ENCODE results near the gene DAPL1.
"Not testable (repeated sequence)": the region's sequence is repeated elsewhere in the genome, so short reads cannot be mapped to it uniquely, and the experiment has no call there.

Gene DAPL1

DNA sequence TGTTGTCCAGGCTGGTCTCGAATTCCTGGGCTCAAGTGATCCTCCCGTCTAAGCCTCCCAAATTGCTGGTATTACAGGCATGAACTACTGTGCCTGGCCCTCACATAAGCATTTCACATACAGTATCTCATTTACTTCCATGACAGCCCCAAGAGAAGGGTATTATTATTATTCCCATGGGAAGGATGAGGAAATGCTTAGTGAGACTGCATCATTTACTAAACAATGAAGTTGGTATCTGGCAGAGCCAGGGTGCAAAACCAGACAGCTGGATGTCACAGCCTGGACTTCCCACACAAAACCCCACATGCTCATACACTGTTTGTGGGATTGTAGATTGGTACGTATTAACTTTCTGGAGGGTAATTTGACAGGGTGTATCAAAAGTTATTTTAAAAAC lies 29.9 kb downstream of the DAPL1 start:
- no peak for DNase-seq

DNA sequence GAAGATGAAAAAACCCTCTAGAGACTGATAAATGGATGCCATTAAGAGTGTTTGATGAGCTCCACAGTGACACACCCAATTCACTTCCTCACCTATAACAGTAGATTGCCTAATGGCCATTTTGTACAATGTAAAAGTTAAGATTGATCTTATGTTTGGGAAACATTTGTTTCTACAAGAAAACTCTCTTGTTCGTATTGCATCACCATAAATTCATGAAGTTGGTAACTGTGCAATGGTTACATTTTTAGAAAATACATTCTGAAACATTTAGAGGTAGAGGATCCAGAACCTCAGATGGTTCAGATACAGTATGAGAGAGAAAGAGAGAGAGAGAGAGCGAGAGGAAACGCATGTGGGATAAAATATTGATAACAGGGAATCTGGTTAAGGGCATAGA lies 31.8 kb downstream of the DAPL1 start:
- DNase-seq = no peak

DNA sequence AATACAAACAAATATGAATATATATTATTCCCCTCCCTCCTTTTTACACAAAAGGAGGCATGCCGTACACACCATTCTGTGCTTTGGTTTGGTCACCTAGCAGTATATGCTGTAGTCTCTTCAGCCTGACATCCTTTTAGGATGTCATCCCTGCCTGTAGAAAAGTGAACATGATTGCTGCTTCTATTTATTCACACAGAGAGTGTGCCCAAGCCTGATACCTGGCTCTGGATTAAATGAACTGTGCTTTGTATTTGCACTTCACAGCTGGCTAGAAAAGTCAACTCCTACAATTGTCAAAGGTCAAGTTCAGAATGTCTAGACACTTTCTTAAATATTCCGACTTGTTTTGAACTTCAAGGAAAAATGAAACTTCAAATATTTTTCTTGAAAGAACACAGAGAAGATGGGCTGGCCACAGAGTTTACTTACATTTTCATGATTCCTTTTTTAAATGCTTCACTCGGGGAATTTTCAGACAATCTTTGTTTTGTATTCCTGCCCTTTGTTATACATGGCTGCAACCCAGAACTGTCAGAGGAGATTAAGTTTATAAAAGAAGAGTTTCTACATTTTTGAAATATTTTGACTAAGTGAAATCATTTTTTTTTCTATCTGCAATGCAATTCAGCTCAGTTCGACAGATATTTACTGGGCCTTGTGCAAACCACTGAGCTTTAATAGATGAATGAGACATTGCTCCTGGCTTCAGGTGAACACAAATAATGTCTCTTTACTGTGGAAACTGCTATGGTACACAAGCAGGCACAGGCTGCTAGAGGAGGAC lies 33.5 kb downstream of the DAPL1 start:
- no peak for DNase-seq

DNA sequence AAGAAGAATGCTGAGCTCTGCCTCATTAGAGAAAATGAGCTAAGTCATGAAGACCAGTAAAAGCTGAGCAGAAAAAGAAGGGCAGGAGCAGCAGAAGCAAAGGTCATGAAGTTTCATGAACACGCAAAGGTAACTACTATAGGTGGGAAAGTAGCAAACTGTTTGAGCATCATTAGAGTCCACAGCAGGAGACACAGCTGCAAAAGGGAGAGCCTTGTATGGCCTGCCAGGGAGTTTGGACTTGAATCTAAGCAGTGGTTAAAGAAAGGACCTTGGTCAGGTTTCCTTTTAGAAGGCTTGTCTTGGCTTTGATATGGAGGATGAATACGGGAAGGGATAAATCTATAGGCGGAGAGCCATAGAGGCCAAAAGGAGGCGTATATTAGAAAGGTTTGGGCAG lies 34.0 kb downstream of the DAPL1 start:
- no peak for DNase-seq

DNA sequence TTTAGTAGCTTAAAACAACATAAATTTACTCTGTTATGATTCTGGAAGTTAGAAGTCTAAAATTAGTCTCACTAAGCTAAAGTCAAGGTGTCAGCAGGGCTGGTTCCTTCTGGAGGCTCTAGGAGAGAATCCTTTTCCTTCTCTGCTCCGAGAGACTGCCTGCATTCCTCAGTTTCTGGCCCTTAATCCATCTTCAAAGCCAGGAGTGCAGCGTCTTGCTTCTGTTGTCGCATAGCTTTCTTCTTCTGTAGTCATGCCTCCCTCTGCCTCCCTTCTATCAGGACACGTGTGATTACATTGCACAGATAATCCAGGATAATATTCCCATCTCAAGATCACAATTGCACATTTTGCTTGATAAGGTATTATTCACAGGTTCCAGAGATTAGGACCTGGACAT lies 35.1 kb downstream of the DAPL1 start:
- no peak for DNase-seq

DNA sequence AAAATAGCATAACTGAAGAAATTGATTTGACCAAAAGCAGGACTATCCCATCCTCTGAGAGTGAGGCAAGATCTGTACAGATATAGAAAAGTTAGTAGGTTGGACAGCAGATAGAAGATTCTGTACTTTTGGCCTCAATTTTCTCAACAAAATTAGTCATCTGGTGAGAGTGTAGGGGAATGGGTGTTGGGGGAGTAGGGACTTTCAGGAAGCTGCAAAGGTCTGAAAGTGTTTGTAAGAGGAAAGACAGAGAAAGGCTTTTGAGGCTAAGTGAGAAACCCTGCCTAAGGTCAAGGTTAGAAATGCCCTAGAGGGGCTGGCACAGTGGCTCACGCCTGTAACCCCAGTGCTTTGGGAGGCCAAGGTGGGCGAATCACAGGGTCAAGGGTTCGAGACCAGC lies 40.3 kb downstream of the DAPL1 start:
- DNase-seq = no peak

DNA sequence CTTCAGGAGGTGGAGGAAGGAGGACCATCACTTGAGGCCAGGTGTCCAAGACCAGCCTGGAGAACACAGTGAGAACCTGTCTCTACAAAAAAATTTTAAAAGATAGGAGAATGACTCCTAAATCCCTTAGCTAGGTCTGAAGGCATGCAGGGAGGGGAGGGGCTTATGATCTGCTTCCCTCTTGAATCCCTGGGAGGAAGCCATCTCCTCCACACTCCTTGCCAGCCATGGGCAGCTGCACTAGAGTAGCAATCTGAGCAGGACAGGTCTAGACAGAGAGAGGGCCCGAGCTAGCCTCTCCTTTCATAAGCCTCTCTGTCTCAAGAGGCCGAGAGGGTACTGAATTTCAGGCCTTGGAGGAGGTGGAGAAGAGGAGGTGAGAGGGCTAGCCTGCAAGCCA lies 42.5 kb downstream of the DAPL1 start:
- no peak for DNase-seq

DNA sequence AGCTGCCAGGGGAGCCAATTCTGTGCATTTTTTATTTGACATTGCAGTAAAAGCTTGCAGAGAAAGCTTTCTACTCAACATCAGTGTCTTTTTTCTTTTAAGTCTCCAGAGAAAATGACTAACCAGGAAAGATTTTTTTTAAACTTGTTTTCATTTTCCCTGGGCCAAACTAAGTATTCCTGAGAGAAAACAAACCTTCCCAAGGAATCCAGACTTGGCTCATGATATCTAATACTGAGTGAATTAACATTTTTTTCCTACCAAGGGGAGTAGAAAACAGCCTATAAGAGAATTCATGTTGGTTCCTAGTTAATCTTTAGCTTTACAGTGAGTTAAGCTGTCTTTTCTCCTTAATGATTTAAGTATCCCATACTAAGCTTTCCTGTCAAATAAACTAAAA lies 46.7 kb downstream of the DAPL1 start:
- no peak for DNase-seq

DNA sequence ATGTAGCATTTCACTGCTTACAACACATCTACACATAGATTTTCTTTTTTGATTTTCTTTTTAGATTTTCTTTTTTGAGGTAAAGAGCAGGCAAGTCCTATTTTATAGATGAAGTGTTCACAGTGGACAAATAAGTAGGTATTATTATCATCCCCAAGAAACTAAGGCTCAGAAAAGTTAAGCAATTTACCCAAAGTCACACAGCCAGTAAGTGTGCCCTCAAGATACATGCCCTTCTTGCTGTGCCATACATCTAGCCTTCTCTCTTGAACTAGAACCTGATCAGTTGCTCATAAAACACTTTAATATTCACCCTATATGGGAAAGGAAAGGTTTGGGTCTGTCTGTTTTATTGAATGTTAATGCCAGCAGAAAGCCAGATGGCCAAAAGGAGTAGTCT lies 50.3 kb downstream of the DAPL1 start:
- no peak for DNase-seq

DNA sequence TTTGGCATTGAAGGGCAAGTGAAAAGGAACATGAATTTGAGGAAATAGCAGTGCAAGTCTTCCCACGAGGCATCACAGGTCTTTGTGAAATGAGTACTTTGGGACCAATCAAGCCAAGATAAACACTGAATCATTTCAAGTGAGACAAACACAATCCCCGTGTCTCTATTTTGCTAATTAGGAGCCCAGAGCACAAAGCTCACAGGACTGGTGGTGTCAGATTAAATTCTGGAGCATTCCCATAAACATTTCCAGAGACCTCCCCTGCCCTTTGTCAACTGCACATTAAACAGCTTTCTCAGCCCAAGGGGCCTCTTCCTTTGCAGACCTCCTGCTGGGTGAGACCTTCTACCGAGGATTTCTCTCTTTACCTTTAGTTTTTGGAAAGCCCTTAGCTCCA lies 50.7 kb downstream of the DAPL1 start:
- DNase-seq = no peak

DNA sequence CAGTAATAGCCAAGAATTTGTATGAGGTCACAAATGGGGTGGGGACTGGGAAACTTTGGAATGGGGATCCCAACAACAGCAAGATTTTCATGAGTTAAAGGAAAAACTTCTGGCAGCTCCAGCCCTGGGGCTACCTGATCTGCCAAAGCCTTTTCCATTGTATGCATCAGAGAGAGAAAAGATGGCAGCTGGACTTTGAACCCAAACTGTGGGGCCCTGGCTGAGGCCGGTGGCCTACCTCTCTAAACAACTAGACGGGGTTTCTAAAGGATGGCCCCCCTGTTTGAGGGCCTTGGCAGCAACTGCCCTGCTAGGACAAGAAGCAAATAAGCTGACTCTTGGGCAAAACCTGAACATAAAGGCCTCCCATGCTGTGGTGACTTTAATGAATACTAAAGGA lies 52.4 kb downstream of the DAPL1 start:
- not testable (repeated sequence) for DNase-seq

DNA sequence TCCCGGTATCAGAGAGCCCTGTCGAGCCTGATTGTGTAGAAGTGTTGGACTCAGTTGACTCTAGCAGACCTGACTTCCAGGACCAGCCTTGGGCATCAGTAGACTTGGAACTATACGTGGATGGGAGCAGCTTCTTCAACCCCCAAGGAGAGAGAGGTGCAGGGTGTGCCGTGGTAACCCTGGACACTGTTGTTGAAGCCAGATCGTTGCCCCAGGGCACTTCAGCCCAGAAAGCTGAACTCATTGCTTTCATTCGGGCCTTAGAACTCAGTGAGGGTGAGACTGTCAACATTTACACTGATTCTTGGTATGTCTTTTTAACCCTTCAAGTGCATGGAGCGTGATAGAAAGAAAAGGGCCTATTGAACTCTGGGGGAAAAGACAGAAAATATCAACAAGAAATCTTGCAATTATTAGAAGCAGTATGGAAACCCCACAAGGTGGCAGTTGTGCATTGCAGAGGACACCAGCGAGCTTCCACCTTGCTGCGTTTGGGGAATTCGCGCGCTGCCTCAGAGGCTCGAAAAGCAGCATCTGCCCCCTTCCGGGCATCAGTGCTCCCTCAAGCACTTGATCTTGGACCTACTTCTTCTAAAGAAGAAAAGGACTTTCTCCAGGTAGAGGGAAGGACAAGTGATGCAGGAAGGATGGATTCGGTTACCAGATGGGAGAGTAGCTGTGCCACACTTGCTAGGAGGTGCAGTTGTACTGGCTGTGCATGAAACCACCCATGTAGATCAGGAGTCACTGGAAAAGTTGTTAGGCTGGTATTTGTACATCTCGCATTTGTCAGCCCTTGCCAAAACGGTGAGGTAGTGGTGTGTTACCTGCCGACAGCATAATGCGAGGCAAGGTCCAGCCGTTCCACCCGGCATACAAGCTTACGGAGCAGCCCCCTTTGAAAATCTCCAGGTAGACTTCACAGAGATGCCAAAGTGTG lies 53.2 kb downstream of the DAPL1 start:
- DNase-seq = not testable (repeated sequence)

DNA sequence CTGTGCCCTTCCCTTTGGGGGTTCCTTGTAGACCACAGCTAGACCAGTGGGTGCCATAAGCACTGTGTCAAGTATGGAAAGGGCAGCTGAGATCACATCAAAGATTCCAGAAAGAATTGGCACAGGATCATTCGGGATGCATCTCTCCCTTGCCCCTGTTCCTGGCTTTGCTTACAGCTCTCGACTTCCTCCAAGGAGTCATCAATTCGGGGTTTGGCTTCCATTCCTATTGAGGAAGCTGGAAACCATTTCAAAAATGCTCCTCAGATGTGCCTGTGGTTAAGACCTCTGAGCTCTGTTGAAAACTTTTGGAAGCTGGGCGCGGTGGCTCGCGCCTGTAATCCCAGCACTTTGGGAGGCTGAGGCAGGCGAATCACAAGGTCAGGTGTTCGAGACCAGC lies 65.1 kb downstream of the DAPL1 start:
- DNase-seq = not testable (repeated sequence)

DNA sequence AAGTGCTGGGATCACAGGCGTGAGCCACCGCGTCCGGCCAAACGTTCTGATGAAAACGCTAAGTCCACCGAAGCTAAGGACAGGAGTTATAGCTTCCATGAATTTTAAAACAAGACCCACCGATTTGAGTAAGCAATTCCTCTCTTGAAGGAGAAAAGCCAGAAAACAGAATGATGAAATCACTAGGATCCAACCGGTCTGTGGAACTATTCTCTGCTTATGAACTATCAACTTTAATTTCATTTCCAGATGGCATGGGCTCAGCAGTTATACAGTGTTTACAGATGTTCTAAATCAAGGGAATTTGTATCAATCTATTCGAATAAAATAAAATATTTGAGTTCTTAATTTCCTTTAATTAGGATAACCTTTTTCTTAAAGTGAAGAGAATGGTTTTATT lies 66.5 kb downstream of the DAPL1 start:
- DNase-seq = not testable (repeated sequence)

DNA sequence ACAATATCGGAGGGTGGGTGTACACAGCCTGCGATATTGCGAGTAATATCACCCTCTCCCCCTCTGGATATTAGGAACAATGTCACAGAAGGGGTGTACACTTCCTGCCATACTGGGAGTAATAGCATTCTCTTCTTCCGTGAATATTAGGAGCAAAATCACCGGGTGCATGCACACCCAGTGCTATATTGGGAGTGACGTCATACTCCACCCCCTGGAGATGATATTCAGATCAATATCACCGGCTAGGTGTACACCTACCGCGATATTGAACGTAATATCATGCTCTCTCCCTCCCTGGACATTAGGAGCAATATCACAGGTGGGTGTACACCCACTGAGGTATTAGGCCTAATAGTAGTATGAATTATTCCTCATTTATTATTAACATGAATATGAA lies 70.4 kb downstream of the DAPL1 start:
- DNase-seq = not testable (repeated sequence)
